Lung (tissue), 12 donors: ENCODE measurements around the gene GIT1. TPM values are rescaled to one million over a fixed set of nuclear protein-coding genes. Genes with fewer than 3 reads are reported as not detected.

Source experiments
- ATAC-seq: fragments of 200-7000 bp; cut with Tn5 transposase; one replicate; pipeline ENCODE4 v1.9.1; 2020; ENCODE audit warnings: moderate number of reproducible peaks; ENCODE audit not compliant: insufficient read depth, low FRiP score
- DNase-seq, 3 donors: peaks; one replicate each; pipeline ENCODE4 v3.0.0-alpha.2; 2013 to 2017
- H3K27ac ChIP-seq, 2 donors: one replicate each; pipeline ENCODE4 v1.5.1; 2013; ENCODE audit warnings: mild to moderate bottlenecking in 2 of 2, moderate library complexity in 2 of 2, control low read depth in 1 of 2, inconsistent platforms in 1 of 2, low read depth in 1 of 2, low read length in 1 of 2
- H3K27me3 ChIP-seq, 3 donors: one replicate each; pipeline ENCODE4 v1.5.1; 2013; ENCODE audit warnings: low read length in 2 of 3; ENCODE audit not compliant: control insufficient read depth in 3 of 3, insufficient read depth in 3 of 3
- H3K36me3 ChIP-seq, 4 donors: one replicate each; pipeline ENCODE4 v1.5.1; 2013; ENCODE audit warnings: low read length in 4 of 4, mild to moderate bottlenecking in 1 of 4, moderate library complexity in 1 of 4; ENCODE audit not compliant: control insufficient read depth in 4 of 4, insufficient read depth in 4 of 4
- H3K4me1 ChIP-seq, 5 donors: one replicate each; pipeline ENCODE4 v1.5.1; 2013; ENCODE audit warnings: low read length in 5 of 5, mild to moderate bottlenecking in 2 of 5, moderate library complexity in 1 of 5; ENCODE audit not compliant: control insufficient read depth in 5 of 5, insufficient read depth in 5 of 5
- H3K4me3 ChIP-seq: one replicate; pipeline ENCODE4 v1.5.1; 2013; ENCODE audit warnings: mild to moderate bottlenecking, control low read depth, moderate library complexity
- H3K9ac ChIP-seq, 2 donors: one replicate each; pipeline ENCODE4 v1.5.1; 2013; ENCODE audit warnings: low read length in 2 of 2, control low read depth in 1 of 2; ENCODE audit not compliant: insufficient read depth in 1 of 2
- H3K9me3 ChIP-seq, 4 donors: one replicate each; pipeline ENCODE4 v1.5.1; 2013; ENCODE audit warnings: low read length in 3 of 4, mild to moderate bottlenecking in 1 of 4, moderate library complexity in 1 of 4; ENCODE audit not compliant: control insufficient read depth in 4 of 4, insufficient read depth in 3 of 4
- CTCF ChIP-seq: IDR thresholded peaks from 2 replicates; pipeline ENCODE4 v1.5.1; 2012; ENCODE audit warnings: mild to moderate bottlenecking; ENCODE audit errors: control extremely low read depth, extremely low read depth
- WGBS, 2 donors: extraction: QIAGEN DNeasy Blood & Tissue Kit; methylation state at CpG; one replicate each; pipeline ENCODE4 v1.1.7; 2013; 5-methylcytosine and 5-hydroxymethylcytosine counted together
- polyA plus RNA-seq, 2 donors: library from polyadenylated mRNA; stranded (reverse); fragments of 200-250 nt; gene quantifications; one replicate each; pipeline ENCODE4 v1.2.1, GENCODE V29; 2013
- total RNA-seq, 2 donors: library from RNA; depleted of rRNA in 1 of 2; stranded (reverse); fragments of >200 nt in 1 of 2; gene quantifications; one replicate each; pipeline ENCODE4 v1.2.1, GENCODE V29; 2014 to 2021
- donor health status: control.
- donor health status: control.
- donor health status: Bipolar disorder and iron deficiency.
- donor health status: healthy.
- donor health status: DM: yes; HTN: yes; CAD: no.

Gene GIT1
- total and polyA plus RNA-seq, 4 donors: 29.8 to 49.9 (median 41.2) TPM

GRCh38 chr17:29613856-29614255 is 24.4 kb upstream of the GIT1 start:
- 27 to 34% methylated on average over 13 of the region's 13 CpGs for WGBS, 2 donors
- no peak overlapping the region for H3K27ac ChIP-seq
- no peak overlapping the region for H3K9ac ChIP-seq
- peaks cover 0 to 44% (median 27%) of the 10 kb centered on the region in 3 donors for H3K27me3 ChIP-seq
- H3K36me3 ChIP-seq: no peaks in the 10 kb centered on the region
- no peak for TF ChIP-seq CTCF
- H3K4me1 ChIP-seq: peaks cover 0 to 41% (median 26%) of the 10 kb centered on the region in 5 donors
- no peaks in the 10 kb centered on the region for H3K9me3 ChIP-seq
- H3K4me3 ChIP-seq: no peak overlapping the region
- ATAC-seq (no peak), DNase-seq (no peak)

GRCh38 chr17:29613352-29613837 is 23.9 kb upstream of the GIT1 start:
- no peaks in the 10 kb centered on the region for H3K36me3 ChIP-seq
- WGBS, 2 donors: 2% methylated on average over 43 to 50 of the region's 50 CpGs
- H3K27me3 ChIP-seq: peaks cover 0 to 39% (median 22%) of the 10 kb centered on the region in 3 donors
- peak; percentile 47 for ATAC-seq
- H3K4me3 ChIP-seq: no peak overlapping the region
- H3K4me1 ChIP-seq: peaks cover 0 to 41% (median 26%) of the 10 kb centered on the region in 5 donors
- H3K27ac ChIP-seq: no peak overlapping the region
- peak; percentile 89 to 94 (median 93) for DNase-seq
- peak; percentile 84 for TF ChIP-seq CTCF
- H3K9me3 ChIP-seq: no peaks in the 10 kb centered on the region
- H3K9ac ChIP-seq: no peak overlapping the region

GRCh38 chr17:29612404-29613280 is 23.2 kb upstream of the GIT1 start:
- Histone ChIP-seq H3K4me3 (no peak overlapping the region), H3K9me3 (no peaks in the 10 kb centered on the region), H3K27ac (no peak overlapping the region), H3K9ac (no peak overlapping the region), H3K36me3 (no peaks in the 10 kb centered on the region), H3K27me3 (peaks cover 0 to 32% (median 17%) of the 10 kb centered on the region in 3 donors), H3K4me1 (peaks cover 0 to 36% (median 23%) of the 10 kb centered on the region in 5 donors)
- TF ChIP-seq CTCF: no peak
- DNase-seq: no peak
- no peak for ATAC-seq
- WGBS, 2 donors: 45 to 56% methylated on average over 81 to 85 of the region's 85 CpGs
